ENCODE measurements around the gene STARD3.

DNA sequence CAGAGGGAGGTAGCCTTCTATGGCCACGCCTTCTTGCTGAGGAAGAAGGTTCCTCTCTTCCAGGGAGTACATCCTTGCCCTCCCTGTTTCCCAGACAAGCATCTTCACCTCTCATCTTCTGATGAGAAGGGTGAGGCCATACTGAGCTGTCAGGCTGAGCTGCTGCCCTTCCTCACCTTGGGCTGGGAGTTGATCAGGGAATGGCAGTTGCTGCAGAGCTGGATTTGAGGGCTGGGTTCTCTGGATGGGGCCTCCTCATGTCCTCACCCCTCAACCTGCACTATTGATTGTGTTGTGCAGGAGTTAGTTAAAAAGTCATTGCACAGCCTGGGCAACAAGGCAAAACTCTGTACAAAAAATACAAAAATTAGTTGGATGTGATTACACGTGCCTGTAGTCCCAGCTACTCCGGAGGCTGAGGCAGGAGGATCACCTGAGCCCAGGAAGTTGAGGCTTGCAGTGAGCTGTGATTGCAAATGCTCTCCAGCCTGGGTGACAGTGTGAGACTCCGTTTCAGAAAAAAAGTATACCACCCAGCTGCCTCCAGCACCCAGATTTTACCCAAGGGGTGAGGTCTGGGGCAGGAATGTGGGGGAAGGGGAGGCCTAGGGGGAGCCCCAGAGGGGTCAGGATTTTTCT, 65.0 kb downstream of the STARD3 start:
- TF ChIP-seq, protein P1, sequence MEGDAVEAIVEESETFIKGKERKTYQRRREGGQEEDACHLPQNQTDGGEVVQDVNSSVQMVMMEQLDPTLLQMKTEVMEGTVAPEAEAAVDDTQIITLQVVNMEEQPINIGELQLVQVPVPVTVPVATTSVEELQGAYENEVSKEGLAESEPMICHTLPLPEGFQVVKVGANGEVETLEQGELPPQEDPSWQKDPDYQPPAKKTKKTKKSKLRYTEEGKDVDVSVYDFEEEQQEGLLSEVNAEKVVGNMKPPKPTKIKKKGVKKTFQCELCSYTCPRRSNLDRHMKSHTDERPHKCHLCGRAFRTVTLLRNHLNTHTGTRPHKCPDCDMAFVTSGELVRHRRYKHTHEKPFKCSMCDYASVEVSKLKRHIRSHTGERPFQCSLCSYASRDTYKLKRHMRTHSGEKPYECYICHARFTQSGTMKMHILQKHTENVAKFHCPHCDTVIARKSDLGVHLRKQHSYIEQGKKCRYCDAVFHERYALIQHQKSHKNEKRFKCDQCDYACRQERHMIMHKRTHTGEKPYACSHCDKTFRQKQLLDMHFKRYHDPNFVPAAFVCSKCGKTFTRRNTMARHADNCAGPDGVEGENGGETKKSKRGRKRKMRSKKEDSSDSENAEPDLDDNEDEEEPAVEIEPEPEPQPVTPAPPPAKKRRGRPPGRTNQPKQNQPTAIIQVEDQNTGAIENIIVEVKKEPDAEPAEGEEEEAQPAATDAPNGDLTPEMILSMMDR (conservative IDR thresholded peaks at IDR 0.05) = no peak
- TF ChIP-seq EZH2 (IDR thresholded peaks at IDR 0.05; ENCODE audit: low read depth) = no peak

Data from PC-9 (cell line).